ENCODE measurements around the gene KRTAP10-7.

DNA sequence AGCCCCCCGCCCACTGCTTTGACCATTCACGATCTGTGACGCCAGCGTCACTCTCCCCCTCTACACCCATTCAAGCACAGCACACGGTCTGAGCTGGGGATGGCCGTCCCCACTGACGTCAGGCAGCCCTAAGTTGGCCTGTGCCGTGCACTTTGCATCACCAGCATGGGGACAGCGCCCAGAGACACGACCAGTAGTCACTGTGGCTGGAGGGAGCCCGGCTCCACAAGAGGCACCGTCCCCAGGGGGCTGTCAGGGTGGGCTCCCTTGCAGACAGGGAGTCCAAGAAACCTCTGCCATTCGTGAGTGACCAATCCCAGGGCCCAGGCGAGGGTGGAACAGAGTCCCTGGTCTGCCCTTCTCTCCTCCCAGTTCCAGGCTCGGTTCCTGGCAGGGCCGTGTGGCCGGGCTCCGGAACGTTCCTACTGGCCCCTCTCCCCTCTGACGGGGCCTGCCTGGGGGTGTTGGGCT is 13.8 kb downstream of the KRTAP10-7 start:
- TF ChIP-seq, protein P1, sequence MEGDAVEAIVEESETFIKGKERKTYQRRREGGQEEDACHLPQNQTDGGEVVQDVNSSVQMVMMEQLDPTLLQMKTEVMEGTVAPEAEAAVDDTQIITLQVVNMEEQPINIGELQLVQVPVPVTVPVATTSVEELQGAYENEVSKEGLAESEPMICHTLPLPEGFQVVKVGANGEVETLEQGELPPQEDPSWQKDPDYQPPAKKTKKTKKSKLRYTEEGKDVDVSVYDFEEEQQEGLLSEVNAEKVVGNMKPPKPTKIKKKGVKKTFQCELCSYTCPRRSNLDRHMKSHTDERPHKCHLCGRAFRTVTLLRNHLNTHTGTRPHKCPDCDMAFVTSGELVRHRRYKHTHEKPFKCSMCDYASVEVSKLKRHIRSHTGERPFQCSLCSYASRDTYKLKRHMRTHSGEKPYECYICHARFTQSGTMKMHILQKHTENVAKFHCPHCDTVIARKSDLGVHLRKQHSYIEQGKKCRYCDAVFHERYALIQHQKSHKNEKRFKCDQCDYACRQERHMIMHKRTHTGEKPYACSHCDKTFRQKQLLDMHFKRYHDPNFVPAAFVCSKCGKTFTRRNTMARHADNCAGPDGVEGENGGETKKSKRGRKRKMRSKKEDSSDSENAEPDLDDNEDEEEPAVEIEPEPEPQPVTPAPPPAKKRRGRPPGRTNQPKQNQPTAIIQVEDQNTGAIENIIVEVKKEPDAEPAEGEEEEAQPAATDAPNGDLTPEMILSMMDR (IDR thresholded peaks at IDR 0.05 in 8 of 11, conservative IDR thresholded peaks at IDR 0.05 in 3 of 11), result no peak
- no peak for TF ChIP-seq POLR2A (IDR thresholded peaks at IDR 0.05)
